Renal pelvis (tissue), 4 donors: Measurements from ENCODE around the gene SLC7A1. TPM values are rescaled to one million over a fixed set of nuclear protein-coding genes. Genes with fewer than 3 reads are reported as not detected.

Experiments
- DNase-seq: peaks from one replicate; pipeline ENCODE4 v3.0.0-alpha.2; 2013
- polyA plus RNA-seq, 3 donors: library from polyadenylated mRNA; unstranded; fragments of 120-200 nt; gene quantifications; one replicate each; pipeline ENCODE4 v1.2.1, GENCODE V29; 2013; ENCODE audit not compliant: insufficient read length in 3 of 3

SLC7A1 gene
- polyA plus RNA-seq, 3 donors, result 15.6 to 17.0 (median 16.8) TPM

DNA sequence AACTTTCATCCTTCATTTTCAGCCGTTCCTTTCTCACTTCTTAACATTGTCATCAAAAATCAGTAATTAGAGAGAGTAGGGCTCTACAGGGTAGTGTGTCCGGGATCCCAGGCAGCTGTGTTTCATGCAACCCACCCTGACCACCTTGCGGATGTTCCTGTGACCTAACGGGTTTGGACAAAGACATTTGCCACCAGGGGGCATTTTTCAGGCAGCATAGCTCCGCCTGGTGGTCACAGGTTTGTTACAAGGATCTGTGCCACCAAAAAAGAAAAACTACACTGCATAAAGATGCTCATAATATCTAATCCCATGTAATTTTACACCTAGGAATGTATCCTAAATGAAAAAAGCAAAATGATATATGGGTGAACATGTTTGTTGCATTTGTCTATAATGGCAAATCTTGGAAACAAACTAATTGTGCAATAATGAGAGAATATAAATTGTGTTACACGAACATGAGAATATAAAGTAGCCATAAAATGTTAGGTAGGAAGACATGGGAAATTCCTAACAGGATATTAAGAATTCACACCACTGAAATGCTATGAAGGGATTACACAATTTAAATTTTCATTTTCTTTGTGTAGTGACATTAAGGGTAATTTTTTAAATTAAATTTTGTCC is 123.0 kb downstream of the SLC7A1 start:
- no peak for DNase-seq

DNA sequence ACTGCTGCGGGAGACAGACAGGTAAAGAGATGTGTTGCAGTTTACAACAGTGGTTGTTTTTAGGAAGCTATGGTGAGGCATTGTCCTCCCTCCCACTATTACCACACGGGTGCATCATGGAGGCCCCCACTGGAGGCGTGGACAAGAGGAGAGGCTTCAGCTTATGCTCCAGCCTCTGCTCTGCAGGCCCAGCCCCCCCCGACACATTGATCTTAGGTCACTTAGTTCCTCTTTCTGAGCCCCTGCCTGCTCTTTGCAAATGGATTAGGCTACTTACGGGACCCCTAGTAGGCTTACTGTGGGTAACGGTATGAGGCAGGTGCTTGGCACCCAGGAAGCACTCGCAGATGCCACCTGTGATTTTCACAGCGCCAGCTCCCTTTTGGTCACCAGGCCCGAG is 123.9 kb downstream of the SLC7A1 start:
- no peak for DNase-seq

DNA sequence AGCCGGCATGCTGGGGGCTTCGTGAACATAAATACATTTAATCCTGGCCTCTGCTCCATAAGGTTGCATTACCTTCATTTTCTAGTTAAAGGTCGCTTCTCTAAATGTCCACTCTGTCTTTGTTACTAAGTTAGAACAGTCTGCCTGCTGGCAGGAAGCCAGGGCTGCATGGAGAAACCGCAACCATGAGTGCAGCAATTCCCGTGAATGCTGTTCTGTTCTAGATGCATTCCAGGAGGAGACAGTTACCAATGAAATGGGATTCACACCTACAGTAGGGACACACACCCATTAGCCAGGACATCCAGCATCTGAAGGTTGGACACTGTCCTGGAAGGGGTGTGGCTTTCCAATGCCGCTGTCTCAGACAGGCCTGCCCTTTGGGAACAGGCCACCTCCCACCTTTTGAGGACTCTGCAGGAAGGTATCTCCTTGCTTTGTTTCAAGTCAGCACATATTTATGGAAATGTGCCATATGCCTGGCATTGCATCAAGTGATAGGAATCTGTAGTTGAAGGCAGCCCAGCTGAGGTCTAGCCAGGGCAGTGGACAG is 129.7 kb downstream of the SLC7A1 start:
- DNase-seq, result no peak

DNA sequence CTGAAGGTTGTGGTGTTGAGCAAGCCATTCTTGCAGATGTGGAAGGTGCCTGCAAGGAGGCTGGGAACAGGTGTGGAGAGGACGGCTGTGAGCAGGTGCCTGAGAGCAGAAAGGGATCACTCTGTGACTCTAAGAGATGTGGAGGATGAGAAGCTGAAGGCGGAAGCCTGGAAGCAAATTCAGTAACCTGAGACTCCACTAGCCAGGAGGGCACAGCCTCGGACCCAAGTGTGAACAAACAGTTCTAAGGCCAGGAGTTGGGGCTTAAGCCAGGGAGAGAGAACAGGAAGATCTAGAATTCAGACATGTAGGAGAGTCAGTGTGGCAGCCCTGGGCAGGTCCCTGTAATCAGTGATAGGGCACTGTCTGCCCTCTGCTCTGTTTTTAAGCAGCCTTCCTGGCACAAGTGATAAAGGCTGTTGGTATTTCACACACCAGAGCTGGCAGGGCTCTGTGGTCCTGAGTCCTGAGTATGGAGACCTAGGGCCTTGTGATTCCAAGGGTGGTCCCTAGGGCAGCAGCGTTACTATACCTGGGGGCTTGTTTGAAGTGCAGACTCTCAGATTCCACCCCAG is 131.3 kb downstream of the SLC7A1 start:
- no peak for DNase-seq

DNA sequence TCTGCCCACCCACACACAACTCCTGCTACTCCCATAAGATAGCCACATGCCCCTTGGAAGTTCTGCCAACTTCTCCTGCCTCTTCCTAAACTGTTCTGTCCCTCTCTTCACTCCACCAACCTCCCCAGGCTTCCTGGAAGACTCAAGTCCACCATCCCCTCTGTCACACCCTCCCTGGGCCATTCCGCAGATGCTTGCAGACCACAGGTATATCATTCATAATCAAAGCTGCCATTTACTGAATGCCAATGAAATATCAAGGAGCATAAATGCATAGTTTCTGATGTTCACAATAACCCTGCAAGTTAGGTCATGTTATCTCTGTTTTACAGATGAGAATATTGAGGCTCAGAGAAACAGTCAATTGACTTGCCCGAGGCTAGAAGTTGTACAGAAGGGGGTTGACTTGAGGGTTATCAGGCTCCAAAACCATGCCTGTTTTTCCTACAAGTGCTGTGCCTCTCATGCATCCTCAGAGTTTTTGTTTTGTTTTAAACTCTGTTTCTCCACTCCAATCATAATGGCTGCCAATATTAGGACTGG is 135.6 kb downstream of the SLC7A1 start:
- no peak for DNase-seq
